ENCODE measurements around the gene AP3S2. TPM values are rescaled to one million over a fixed set of nuclear protein-coding genes. Genes with fewer than 3 reads are reported as not detected.

Gene AP3S2
- total and polyA plus RNA-seq, 2 experiments from 2014 or later = 9.4 to 93.3 TPM

DNA sequence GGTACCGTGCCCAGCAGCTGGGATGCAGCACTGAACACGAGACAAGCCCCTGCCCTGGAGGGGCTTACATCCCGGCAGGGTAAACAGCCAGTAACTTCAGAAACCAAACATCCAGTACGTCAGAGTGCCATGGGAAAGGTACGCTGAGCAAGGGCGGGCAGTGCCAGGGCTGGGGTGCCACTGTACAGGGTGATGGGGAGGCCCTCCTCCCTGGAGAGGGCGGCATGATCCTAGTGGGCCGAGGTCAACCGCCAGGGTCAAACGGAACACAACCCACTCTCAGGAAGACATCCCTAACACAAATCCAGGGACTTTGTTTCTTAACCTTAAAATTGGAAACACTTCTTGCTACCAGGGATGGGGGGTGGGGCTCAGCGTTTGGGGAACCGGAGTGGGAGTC, 63.2 kb downstream of the AP3S2 start:
- H3K4me3 Mint-ChIP-seq = no peak overlapping the region
- DNase-seq (ENCODE audit: low spot score) = no peak

More for the DNA sequence above, 63.2 kb downstream of the AP3S2 start:
- Histone ChIP-seq H3K79me2 (replicated peaks; ENCODE audit: insufficient read depth) (no peaks in the 10 kb centered on the region), H3K4me3 (no peak overlapping the region), H3K4me1 (ENCODE audit: insufficient read depth) (no peaks in the 10 kb centered on the region; the same call in 1 of the 2 replicates), H3K4me2 (no peak overlapping the region), H3K27ac (ENCODE audit: low read depth) (no peak overlapping the region), H4K20me1 (replicated peaks; ENCODE audit: insufficient read depth) (no peaks in the 10 kb centered on the region; the same call in 1 of the 2 replicates), H3K36me3 (ENCODE audit: insufficient read depth) (peaks cover 4% of the 10 kb centered on the region; the same call in 1 of the 2 replicates), H3K27me3 (ENCODE audit: insufficient read depth) (no peaks in the 10 kb centered on the region), H3K9me2 (ENCODE audit: insufficient read depth) (no peaks in the 10 kb centered on the region), H2AFZ (no peak overlapping the region), H3F3A (replicated peaks; ENCODE audit: low read depth) (no peaks in the 10 kb centered on the region)
- Mint-ChIP-seq H3K27ac (no peak overlapping the region), H3K36me3 (ENCODE audit: low read depth) (peaks cover 25% of the 10 kb centered on the region), H3K9me3 (no peaks in the 10 kb centered on the region), H3K4me1 (peaks cover 16% of the 10 kb centered on the region), H3K27me3 (ENCODE audit: insufficient read depth, low read depth, poor library complexity) (peaks cover 7% of the 10 kb centered on the region)
- no peak for ATAC-seq
- no peak for TF ChIP-seq CREB1 (CRISPR knock-in tag; IDR thresholded peaks at IDR 0.05; ENCODE audit: low read depth)
- TF ChIP-seq JUNB (IDR thresholded peaks at IDR 0.05; ENCODE audit: unreplicated experiment) = no peak
- no peak for TF ChIP-seq STAT1 (IDR thresholded peaks at IDR 0.05; ENCODE audit: unreplicated experiment)
- TF ChIP-seq, protein P1, sequence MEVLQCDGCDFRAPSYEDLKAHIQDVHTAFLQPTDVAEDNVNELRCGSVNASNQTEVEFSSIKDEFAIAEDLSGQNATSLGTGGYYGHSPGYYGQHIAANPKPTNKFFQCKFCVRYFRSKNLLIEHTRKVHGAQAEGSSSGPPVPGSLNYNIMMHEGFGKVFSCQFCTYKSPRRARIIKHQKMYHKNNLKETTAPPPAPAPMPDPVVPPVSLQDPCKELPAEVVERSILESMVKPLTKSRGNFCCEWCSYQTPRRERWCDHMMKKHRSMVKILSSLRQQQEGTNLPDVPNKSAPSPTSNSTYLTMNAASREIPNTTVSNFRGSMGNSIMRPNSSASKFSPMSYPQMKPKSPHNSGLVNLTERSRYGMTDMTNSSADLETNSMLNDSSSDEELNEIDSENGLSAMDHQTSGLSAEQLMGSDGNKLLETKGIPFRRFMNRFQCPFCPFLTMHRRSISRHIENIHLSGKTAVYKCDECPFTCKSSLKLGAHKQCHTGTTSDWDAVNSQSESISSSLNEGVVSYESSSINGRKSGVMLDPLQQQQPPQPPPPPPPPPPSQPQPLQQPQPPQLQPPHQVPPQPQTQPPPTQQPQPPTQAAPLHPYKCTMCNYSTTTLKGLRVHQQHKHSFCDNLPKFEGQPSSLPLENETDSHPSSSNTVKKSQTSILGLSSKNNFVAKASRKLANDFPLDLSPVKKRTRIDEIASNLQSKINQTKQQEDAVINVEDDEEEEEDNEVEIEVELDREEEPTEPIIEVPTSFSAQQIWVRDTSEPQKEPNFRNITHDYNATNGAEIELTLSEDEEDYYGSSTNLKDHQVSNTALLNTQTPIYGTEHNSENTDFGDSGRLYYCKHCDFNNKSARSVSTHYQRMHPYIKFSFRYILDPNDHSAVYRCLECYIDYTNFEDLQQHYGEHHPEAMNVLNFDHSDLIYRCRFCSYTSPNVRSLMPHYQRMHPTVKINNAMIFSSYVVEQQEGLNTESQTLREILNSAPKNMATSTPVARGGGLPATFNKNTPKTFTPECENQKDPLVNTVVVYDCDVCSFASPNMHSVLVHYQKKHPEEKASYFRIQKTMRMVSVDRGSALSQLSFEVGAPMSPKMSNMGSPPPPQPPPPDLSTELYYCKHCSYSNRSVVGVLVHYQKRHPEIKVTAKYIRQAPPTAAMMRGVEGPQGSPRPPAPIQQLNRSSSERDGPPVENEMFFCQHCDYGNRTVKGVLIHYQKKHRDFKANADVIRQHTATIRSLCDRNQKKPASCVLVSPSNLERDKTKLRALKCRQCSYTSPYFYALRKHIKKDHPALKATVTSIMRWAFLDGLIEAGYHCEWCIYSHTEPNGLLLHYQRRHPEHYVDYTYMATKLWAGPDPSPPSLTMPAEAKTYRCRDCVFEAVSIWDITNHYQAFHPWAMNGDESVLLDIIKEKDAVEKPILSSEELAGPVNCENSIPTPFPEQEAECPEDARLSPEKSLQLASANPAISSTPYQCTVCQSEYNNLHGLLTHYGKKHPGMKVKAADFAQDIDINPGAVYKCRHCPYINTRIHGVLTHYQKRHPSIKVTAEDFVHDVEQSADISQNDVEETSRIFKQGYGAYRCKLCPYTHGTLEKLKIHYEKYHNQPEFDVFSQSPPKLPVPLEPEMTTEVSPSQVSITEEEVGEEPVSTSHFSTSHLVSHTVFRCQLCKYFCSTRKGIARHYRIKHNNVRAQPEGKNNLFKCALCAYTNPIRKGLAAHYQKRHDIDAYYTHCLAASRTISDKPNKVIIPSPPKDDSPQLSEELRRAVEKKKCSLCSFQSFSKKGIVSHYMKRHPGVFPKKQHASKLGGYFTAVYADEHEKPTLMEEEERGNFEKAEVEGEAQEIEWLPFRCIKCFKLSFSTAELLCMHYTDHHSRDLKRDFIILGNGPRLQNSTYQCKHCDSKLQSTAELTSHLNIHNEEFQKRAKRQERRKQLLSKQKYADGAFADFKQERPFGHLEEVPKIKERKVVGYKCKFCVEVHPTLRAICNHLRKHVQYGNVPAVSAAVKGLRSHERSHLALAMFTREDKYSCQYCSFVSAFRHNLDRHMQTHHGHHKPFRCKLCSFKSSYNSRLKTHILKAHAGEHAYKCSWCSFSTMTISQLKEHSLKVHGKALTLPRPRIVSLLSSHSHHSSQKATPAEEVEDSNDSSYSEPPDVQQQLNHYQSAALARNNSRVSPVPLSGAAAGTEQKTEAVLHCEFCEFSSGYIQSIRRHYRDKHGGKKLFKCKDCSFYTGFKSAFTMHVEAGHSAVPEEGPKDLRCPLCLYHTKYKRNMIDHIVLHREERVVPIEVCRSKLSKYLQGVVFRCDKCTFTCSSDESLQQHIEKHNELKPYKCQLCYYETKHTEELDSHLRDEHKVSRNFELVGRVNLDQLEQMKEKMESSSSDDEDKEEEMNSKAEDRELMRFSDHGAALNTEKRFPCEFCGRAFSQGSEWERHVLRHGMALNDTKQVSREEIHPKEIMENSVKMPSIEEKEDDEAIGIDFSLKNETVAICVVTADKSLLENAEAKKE (CRISPR knock-in tag; IDR thresholded peaks at IDR 0.05) = no peak
- no peak for TF ChIP-seq EZH2 (IDR thresholded peaks at IDR 0.05; ENCODE audit: low read depth, unreplicated experiment)
- no peak for TF ChIP-seq POLR2AphosphoS5 (IDR thresholded peaks at IDR 0.05; ENCODE audit: low read depth)
- TF ChIP-seq, protein P2, sequence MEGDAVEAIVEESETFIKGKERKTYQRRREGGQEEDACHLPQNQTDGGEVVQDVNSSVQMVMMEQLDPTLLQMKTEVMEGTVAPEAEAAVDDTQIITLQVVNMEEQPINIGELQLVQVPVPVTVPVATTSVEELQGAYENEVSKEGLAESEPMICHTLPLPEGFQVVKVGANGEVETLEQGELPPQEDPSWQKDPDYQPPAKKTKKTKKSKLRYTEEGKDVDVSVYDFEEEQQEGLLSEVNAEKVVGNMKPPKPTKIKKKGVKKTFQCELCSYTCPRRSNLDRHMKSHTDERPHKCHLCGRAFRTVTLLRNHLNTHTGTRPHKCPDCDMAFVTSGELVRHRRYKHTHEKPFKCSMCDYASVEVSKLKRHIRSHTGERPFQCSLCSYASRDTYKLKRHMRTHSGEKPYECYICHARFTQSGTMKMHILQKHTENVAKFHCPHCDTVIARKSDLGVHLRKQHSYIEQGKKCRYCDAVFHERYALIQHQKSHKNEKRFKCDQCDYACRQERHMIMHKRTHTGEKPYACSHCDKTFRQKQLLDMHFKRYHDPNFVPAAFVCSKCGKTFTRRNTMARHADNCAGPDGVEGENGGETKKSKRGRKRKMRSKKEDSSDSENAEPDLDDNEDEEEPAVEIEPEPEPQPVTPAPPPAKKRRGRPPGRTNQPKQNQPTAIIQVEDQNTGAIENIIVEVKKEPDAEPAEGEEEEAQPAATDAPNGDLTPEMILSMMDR (conservative IDR thresholded peaks at IDR 0.05; ENCODE audit: low read depth in 2 of 2) = no peak
- TF ChIP-seq, protein P3, sequence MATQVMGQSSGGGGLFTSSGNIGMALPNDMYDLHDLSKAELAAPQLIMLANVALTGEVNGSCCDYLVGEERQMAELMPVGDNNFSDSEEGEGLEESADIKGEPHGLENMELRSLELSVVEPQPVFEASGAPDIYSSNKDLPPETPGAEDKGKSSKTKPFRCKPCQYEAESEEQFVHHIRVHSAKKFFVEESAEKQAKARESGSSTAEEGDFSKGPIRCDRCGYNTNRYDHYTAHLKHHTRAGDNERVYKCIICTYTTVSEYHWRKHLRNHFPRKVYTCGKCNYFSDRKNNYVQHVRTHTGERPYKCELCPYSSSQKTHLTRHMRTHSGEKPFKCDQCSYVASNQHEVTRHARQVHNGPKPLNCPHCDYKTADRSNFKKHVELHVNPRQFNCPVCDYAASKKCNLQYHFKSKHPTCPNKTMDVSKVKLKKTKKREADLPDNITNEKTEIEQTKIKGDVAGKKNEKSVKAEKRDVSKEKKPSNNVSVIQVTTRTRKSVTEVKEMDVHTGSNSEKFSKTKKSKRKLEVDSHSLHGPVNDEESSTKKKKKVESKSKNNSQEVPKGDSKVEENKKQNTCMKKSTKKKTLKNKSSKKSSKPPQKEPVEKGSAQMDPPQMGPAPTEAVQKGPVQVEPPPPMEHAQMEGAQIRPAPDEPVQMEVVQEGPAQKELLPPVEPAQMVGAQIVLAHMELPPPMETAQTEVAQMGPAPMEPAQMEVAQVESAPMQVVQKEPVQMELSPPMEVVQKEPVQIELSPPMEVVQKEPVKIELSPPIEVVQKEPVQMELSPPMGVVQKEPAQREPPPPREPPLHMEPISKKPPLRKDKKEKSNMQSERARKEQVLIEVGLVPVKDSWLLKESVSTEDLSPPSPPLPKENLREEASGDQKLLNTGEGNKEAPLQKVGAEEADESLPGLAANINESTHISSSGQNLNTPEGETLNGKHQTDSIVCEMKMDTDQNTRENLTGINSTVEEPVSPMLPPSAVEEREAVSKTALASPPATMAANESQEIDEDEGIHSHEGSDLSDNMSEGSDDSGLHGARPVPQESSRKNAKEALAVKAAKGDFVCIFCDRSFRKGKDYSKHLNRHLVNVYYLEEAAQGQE (IDR thresholded peaks at IDR 0.05; ENCODE audit: unreplicated experiment) = no peak
- TF ChIP-seq, protein P4, sequence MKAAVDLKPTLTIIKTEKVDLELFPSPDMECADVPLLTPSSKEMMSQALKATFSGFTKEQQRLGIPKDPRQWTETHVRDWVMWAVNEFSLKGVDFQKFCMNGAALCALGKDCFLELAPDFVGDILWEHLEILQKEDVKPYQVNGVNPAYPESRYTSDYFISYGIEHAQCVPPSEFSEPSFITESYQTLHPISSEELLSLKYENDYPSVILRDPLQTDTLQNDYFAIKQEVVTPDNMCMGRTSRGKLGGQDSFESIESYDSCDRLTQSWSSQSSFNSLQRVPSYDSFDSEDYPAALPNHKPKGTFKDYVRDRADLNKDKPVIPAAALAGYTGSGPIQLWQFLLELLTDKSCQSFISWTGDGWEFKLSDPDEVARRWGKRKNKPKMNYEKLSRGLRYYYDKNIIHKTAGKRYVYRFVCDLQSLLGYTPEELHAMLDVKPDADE (IDR thresholded peaks at IDR 0.05) = no peak
- TF ChIP-seq EZH2phosphoT487 (IDR thresholded peaks at IDR 0.05; ENCODE audit: unreplicated experiment) = no peak
- no peak for TF ChIP-seq ZNF331 (CRISPR knock-in tag; IDR thresholded peaks at IDR 0.05; ENCODE audit: low read depth)
- no peak for TF ChIP-seq NANOG (IDR thresholded peaks at IDR 0.05; ENCODE audit: borderline replicate concordance)
- TF ChIP-seq ZNF114 (CRISPR knock-in tag; IDR thresholded peaks at IDR 0.05) = no peak

Measured in GM23338 (cell line).